OCI-M2 (cell line): ENCODE data around the gene WDR4.
"Not testable (repeated sequence)": the region's sequence is repeated elsewhere in the genome, so short reads cannot be mapped to it uniquely, and the experiment has no call there.

Experiments used
- DNase-seq: peaks from one replicate; lab custom pipeline; 2025; ENCODE audit not compliant: unreplicated experiment; lab: John Stamatoyannopoulos, UW

Gene WDR4

DNA sequence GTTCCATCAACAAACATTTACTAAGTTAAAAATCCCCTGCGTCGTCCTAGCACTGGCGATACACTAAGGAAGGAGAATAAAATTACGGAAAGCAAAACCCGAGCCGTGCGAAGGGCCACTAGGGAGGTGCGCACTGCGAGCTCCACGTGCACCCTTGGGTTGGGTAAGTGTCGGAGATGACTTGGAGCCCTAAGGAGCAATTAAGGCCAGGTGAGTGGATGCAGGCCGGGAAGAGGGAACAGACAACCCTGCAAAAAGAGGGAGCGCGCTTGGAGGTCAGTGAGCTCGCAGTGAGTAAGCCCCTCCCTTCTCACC lies 704 bp downstream of the WDR4 start:
- DNase-seq = no peak

DNA sequence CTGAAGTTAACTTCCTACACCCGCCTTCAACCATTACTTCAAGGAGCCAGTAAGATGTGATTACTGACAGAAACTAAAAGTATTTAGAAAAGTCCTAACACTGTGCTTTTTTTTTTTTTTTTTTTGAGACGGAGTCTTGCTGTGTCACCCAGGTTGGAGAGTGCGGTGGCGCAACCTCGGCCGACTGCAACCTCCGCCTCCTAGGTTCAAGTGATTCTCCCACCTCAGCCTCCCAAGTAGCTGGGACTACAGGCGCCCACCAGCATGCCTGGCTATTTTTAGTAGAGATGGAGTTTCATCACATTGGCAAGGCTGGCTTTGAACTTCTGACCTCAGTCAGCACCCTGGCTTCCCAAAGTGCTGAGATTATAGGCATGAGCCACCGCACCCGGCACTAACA lies 3.5 kb downstream of the WDR4 start:
- DNase-seq = not testable (repeated sequence)

DNA sequence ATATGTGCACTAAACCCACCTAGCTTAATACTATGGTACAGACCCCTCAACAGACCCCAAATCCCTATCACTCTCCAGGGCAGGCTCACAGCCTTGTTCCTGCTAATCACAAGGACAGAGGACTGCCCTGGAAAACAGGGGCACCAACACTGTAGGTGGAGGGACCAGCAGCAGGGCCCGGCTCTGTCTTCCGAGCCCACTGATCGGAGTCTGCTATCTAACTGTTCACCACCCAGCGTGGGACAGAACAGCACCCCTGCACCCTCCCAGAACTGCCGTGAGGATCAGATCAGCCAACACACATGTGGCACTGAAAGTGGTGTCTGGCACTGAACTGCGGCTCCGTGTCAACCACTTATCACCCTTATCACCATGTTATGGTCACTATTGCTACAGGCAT lies 6.2 kb downstream of the WDR4 start:
- DNase-seq = no peak

DNA sequence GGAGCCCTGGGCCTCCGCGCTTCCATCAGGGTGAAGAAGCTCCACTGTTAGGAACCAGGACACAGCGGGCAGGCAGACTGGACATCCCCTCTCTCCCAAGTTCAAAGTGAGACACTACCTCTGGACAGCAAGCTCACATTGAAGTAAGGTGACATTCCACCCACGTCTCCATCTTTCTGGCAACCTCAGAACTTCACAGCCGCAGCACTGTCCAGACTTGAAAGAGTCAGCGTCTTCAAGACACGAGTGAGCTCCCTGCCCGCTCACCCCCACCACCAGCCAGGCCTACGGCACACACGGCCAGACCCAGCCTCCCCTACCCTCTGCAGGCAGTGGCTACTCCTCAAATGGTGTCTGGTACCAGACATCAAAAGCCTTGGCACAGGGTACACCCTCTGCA lies 11.1 kb downstream of the WDR4 start:
- DNase-seq = no peak

DNA sequence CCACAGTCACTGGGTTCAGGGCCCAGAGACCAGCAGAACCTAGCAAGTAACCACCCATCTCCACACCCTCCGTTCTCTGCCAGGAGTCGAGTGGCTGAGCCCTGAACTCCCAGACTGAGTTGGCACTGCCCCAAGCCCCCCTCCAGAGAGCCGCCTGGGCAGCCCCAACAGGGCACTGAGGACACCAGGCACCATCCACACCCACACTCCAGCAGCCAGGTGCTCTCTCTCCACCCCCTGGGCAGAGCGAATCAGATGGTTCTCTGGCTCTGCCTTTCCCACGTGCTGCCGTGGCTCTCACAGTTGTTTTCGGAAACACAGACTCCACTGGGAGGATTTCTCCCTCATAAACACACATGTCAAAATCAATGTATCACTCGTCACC lies 13.6 kb downstream of the WDR4 start:
- DNase-seq = no peak

DNA sequence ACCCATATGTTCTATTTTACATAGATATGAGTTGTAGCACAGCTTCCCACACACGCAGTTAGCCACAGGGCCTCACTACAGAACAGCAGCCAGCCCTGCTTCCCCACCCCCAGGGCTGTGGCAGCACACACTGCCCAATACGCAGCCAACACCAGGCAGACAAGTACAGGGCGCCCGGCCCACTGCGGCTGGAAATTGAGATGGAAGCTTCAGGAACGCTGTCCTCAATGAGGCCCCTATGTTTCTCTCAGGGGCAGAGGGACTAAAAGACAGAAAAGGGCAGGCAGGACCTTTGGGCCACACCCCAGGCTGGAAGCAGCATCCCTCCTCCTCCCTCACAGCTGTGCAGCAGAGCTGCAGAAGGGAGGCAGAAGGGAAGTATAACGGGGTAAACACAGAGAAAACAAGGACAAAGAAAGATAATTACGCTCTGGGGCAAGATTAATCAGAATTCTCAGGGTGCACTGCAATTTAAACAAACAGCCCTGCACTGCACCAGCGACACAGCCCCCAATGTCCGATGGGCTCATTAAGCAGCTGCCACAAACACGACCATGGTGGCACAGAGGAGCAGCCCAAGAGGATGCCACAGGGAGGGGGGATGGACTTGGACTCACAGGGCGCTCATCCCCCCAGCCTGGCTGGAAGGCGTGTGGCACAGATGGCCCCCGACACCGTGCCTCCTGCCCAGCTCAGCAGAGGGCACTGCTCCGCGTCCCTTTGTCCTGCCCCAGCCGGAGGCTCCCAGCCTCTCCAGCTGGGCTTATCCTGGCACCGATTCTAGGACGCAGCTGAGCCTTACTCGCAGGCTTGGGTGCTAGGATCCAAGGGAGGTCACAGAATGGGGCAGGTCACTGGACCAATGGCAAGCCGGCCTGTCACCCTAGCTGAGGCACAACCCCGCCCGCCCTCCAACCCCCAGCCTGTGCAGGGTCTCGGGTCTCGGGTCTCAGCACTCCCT lies 14.2 kb downstream of the WDR4 start:
- DNase-seq = no peak

DNA sequence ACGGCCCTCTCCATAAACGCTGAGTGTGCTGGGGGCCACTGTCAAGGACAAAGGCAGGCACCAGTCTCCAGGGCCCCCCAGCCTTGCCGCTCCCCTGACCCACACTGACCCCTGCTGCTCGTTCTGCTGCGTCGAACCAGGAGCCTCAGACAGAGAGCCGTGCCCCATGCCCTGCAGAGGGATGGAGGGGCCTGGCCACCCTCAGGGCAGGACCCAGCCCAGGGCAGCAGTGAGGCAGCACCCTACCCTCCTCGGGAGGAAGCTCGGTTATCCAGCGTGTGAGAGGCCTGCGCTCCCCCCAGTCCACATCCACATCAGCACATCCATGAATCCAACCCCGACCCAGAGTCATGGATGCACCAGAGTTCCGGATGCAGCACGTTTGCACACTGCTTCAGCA lies 15.1 kb downstream of the WDR4 start:
- DNase-seq = no peak

DNA sequence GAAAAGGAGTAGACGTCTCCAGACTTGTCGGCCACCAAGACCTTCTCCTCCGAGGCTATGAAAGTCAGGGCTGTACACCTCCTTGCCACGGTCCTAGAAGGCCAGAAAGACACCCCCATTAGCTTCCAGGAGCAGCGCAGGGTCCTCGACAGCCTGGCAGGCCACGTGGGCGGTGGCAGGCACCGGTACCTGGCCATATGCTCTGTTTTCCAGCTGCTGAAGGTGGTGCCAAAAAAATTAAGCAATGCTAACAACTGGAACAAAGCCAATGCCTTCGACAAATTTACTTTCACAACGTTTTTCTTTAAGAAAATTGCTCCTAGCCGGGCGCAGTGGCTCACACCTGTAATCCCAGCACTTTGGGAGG lies 15.9 kb downstream of the WDR4 start:
- no peak for DNase-seq

DNA sequence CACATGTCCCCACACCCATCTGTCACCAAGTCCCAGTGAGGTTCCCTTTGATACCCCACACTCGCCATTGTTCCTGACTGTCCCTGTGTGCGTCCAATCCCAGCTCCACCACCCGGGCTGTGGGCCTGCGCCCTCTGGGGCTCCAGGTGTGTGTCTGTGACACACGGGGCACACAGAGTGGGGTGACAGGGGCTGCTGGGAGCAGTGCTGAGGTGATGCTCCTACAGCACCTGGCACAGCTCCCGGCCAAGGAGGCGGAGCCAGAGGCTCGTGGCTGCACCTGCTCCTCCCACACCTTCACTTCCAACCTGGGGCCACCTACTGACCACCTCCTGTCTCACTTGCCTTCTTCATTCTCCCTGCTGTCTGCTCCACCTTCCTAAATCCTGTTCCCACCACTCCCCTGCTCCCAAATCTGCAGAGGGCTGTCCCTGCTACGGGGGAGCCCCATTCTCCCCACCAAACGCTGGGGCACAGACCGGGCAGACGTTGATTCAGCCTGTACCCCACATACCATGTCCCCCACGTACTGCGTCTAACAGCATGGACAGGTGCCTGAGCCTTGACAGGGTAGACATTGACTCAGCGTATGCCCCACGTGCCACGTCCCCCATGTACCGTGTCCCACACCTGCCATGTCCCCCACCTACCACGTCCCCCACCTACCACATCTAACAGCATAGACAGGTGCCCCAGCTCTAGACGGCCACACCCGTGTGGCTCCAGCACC lies 16.4 kb downstream of the WDR4 start:
- DNase-seq = no peak

DNA sequence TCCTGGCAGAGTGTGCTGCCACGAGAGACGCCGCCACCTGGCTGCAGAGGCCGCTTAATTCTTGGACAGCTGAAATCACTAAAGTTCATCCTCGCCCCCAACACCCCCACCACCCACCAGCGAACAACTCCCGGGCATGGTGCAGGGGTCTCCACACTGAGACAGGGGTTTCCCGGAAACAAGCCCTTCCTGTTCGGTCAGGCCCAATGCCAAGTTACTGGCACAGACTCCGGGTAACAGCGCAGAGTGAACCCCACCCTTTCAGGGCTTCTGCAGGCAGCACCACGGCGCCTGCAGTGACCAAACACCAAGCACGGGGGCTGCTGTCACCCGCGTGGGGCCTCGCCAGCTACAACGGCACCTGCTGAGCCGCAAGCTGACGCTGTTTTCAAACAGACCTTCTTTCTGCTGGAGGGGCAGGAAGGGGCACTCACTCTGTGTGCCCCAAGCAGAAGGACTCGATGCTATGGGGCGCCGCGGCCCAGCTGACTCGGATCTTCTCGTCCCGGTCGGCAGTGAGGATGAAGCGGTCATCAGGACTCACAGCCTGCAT lies 17.4 kb downstream of the WDR4 start:
- DNase-seq = no peak

DNA sequence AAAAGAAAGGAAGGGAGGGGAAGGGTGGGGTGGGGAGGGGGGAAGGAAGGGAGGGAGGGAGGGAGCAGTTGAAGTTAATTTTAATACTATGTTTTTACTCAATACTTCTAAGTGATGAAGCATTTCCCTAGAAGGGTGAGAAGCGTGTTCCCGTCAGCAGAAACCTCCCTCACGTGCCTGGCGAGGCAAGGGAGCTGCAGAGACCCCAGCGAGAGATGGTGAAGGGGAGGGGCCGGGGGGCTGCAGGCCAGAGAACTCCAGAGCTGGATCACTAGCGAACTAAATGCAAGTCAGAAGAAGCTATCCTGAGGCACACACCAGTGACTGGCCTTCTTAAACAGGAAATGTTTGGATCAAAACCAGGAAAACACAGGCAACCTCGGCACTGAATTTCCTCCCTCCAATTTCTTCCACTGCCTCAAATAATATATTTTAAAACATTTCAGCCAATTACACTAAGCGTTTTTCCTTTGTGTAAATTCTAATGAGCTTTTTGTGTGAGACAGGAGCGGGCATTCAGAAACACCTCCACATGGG lies 18.0 kb downstream of the WDR4 start:
- DNase-seq = no peak

DNA sequence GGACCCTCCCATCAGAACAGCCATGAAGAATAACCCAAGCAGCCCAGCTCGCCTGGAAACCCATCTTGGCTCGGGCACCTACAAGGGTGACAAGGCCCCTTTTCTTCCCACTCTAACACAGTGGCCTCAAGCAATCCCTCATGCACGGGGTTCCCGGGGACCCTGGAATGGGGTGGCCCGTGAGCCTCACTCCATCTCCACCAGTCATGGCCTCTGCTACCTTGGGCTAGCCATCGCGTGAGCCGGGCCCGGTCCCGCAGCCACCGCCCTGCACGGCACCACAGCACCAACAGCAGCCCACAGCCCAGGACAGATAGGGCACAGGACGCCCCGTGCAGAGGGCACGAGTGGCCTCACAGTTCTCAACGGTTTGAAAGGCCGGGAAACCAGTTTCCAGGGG lies 19.0 kb downstream of the WDR4 start:
- no peak for DNase-seq

DNA sequence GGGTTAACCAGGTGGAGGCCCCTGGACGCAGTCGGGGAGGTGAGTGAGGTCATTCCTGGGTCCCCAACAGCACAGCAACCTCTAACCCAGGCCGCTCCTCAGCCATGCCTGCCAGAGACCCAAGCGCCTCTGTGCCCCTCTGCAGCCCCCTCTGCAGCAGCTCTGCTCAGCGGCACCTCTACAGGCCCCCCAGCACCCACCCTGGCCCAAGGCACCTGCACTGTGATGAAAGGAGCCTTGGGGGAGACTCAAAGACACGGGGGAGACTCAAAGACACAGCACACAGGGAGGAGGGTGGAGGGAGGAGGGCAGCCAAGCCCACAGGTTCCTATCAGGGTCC lies 19.5 kb downstream of the WDR4 start:
- DNase-seq = no peak

DNA sequence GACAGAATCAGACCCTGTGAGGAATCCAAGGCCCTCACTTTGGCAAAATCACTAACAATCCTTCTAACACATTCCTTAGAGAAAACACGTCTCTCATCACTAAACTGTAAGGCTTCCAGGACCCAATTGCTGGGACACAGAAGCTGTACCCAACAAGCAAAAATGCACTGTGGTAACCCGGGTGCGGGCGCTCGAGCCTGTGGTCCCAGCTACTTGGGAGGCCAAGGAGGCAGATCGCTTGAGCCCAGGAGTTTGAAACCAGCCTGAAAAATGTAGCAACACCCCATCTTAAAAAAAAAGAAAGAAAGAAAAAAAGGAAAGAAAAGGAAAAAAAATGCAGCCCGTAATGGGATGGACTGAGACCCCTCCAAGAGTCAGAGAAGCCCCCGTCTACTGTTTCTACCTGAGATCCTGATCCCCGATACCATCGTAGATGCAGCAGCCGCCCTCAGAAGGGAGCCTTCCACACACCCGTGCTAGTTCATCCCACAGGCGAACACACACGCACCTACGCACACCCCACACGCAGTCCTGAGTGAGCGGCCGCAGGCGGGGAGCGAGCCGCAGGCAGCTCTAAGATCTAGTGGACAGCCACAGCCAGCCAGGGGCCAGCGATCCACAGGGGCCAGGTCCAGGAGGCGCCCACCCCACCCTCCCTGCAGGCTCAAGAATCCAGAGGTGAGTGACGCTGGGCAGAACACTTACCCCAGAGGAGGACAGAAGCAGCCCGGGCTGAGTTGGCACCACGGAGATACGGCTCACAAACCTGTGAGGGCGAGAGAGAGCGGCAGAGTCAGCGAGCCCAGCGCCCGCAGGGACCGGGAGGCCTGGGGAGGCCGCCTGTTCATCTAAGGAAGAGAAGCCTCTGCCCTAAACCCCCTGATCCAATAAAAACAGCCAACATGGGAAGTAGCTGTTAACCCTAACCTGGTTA lies 20.1 kb downstream of the WDR4 start:
- no peak for DNase-seq

DNA sequence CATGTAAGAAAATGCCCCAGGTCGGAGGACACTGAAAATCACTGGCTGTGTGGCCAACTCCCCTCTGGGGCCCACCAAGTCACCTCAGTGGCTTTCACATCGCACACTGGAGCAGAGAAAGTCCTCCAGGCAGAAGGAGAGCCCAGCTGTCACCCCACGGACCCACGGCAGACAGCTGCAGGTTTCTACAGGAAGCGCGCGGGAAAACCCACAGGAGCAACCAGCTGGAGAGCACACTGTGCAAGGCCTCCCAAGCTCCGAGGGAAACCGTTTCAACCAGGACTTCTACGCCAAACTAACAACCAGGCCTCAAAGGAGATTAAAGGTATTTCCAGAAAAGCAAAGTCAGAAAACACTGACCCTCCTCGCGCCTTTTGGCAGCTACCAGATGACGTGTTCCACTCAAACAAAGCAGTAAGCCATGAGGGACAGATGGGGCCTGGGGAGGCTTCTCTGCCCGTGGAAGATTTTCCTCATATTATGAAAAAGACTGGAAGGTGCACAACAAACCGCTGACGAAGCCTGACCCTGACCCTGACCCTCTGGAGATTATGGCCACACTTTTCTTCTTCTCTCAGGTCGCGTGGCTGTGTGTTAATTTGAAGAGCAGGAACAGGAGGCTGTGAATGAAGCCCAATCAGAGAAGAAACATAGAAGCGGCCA lies 21.0 kb downstream of the WDR4 start:
- DNase-seq = no peak

DNA sequence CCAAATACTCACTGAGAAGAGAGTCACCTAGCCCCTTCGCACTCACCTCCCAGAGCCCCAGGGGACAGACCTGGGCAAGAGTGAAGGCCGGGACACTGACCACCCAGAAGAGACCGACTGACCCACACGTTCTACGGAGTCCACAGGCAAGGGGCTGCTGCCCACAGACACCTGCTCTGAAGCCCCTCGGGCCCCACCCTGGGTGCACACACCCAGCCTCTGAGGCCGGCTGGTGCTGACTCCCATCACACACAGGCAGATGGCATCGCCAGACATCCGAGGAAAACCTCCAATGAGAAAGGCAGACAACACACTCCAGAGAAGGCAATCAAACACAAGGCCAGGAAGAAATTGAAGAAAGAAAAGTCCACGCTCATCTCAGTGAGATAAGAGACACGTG lies 22.1 kb downstream of the WDR4 start:
- DNase-seq = no peak

DNA sequence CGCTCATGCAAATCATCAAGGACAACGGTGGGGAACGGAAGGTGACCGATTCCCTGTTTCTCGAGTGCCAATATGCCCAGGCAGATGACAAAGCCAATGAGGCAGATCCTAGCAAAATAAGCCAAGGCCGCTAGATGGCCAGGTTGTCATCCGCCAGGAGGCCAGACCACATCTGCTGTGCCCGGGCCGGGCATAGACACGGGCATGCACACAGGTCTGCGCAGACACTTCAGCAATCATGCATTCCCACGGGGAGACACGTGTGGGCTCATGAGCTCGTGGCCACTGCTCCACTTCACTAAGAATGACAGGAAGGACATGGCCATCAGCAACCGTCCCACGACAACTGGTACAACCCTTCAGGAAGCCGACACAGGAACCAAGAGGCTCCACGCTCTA lies 23.4 kb downstream of the WDR4 start:
- no peak for DNase-seq

DNA sequence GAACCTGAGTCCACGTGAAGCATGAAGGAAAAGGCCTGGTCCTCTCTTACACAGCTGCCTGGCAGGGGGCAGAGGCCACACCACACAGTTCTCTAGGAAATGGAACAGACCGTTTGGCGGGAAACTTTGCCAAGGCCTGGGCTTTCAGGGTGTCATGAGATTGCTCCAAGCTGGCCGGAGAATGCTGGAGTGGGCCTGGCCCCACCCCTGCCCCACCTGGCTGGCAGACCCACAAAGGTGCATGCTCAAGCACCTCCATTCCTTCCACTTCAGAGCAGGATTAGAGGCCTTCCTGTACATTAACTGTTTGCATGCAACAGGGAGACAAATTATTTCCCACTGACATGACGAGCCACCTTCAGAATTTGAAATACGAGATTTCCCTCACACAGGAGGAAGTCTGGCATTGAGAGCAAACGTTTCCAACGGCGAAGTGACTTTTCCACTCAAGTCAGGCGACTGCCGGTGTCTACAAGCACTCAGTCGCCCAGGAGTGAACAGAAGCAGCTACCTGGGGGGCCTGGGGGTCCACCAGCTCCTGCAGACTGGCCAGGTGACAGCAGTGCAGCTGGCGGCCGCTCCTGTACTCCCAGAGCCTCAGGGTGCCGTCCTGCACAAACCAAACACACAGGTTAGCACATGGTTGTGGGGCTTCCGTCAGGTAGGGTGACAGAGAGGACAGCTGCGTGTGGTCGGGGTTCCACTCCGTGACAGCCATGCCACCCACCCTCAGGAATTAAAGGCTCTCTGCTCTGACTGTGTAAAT lies 24.0 kb downstream of the WDR4 start:
- DNase-seq = no peak

DNA sequence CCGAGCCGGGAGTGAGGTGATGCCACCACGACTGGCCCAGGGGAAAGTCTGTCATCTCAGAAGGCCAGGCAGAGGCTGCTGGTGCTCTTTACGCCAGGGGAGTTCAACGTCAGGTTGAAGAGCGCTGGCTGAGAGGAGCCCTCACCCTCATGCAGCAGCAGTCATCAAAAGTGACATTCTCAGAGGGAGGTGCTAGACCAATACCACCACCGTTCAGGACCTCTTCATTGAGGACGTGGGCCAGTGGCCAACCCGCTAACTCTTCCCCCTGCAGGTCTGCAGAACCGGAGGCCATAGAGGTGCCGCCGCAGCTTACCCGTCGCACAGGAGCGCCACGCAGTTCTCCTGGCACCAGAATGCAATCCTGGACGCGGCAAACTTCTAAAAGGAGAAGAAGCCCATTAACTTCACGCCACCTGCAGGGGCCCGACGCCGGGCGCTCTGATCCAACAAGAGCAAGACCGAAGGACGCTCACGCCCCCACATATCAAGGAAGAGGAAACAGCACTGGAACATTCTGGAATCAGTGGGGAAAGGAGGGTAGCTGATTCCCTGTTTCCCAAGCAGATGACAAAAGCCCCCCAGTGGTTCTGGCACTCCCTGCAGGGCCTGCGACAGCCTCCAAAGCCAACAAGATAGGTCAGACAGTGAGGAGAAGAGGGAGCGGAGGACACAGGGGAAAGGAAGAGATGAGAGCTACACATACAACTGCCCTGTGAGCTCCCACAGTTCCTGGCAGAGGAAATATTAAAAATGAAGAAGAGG lies 24.9 kb downstream of the WDR4 start:
- no peak for DNase-seq
